Renal cortical epithelial cell (primary cell): ENCODE data around the gene SOX6. TPM values are rescaled to one million over a fixed set of nuclear protein-coding genes. Genes with fewer than 3 reads are reported as not detected.

Source experiments
- DNase-seq: peaks from one replicate; pipeline ENCODE4 v3.0.0-alpha.2; 2011; ENCODE audit warnings: low read depth
- total RNA-seq: library from RNA; depleted of rRNA; stranded (reverse); fragments of >200 nt; gene quantifications from 2 replicates; pipeline ENCODE4 v1.2.3, GENCODE V29; 2014

Gene SOX6
- total RNA-seq, 1 donor from 2014 or later: 12.1 TPM

- DNase-seq: no peak
These were observed 38.6 kb downstream of the SOX6 start for GRCh38 chr11:16317712-16318111.

DNA sequence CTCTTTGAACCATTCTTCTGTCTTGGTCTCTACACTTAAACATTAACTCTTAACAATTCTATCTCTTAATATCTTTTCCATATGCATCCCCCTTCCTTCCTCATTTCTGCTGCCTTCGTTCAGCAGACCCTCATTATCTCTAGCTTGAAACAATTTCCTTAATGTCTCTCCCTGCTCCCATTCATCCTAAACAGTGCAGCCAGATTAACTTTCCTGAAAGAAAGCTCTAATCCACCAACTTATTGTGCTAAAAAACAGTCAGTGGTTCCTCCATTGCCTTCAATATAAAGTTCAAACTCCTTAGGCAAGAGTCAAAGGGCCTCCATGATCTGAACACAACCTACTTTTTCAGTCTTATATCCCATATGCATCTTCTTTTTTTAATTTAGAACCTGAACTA lies 42.5 kb downstream of the SOX6 start:
- no peak for DNase-seq

DNA sequence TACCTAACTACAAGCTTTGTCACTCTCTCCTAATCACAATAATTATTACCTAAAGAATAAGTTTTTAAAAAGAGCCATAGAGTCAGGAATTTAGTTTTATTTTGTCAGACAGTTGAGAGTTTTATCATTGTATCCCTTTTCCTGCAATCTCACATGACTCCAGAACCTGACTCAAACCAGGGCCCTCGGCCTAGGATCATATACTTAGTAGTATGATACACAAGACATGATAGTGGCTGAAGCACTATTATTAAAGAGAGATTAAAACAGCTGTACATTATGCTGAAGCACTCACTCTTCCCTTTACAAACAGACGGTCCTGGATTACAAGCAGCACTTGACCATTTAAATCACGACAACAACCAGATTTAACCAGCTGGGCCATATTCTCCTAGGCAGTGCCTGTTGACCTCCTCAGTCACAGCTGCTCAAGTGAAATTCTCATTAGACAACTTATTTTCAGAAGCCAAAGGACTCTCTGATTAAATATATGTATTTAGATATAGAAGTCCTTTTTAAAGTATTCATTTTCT lies 44.0 kb downstream of the SOX6 start:
- no peak for DNase-seq

DNA sequence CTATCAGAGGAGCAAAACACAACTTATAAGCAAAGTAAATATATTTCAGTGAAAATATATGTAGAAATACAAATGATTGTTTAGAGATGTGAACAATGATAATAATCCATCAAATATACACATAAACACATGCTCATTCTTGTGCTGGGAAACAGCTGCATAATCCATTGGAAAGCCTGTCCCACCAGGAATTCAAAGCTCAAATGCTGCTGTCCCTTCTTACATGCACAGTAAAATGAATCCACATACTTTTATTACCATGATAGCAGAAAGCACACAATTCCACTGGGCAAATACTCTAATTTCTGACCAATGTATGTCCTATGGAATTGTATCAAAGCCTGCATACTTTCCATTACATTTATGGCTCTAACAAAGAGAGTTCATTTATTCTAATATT lies 44.5 kb downstream of the SOX6 start:
- DNase-seq: no peak

DNA sequence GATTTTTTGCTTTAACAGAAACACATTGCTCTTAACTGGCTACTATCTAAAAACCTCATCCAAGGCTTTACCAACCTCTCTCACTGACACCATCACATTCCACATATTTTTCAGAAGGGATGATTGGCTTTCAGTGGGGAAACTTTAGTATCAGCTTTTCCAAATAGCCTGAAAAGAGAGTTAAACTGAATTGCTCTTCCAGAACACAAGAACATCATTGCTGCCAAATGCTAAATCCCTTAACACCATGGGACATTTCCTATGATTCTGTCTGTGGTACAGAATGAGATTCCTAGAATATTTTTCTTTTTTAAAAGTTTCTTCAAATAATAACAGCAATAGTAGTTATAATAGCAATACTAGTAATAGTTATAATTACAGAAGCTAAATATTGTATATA lies 45.4 kb downstream of the SOX6 start:
- no peak for DNase-seq

DNA sequence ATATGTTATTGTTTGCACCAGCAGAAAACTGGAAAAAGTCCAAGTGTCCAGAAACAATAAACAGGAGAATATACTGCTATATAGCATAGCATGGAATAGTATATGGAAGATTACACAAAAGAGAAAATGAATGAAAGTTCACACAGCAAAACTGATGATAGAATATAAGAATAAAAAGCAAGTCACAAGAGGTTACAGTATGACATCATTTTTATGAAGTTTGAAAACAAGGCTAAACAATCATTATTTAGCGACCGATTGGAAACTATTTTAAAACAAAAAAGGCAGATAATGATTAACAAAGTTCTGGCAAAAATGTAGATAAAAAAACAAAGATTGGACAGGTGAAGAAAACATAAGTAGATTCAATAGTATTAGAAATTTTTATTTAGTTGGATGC lies 47.1 kb downstream of the SOX6 start:
- no peak for DNase-seq

- no peak for DNase-seq
These were observed 54.9 kb downstream of the SOX6 start for GRCh38 chr11:16301462-16301861.

DNA sequence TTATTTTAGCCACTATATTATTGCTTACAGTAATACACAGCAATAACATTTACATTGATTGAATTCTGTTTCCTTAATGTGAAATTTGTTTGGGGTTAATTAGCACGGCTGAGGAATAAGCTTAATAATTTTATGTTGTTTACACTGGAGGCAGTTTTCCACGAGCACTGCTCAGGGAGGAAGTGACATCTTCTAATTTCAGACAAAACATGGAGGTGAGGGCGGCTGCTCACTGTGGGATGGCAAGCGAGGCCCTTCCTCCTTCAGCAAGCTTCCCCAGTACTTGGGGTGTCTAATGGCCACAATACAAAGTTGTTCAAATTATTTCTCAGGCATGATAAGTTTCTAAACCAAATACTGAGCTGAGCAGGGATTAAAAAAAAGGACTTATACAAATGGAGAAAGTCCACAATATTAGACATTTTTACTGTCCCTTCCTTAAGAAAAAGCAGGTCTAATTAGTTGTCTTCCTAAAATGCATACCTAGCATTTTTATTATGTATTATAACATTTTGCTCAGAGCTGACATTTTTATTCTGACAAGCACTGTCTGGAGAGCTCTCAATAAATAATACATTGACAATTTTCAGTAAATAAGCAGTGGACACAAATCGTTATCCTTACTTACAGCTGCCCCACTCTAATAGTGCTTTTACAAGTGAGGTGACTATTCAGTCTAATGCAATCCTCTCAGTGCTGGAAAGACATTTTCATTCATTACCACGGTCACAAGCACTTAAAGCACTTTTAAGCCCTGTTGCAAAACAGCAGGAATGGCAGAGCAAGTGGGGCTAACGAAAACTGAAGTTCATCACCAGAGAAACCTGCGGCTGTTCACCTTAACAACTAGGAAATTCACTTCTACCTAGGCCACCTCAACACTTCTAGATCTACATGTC lies 56.2 kb downstream of the SOX6 start:
- peak; percentile 52 for DNase-seq

DNA sequence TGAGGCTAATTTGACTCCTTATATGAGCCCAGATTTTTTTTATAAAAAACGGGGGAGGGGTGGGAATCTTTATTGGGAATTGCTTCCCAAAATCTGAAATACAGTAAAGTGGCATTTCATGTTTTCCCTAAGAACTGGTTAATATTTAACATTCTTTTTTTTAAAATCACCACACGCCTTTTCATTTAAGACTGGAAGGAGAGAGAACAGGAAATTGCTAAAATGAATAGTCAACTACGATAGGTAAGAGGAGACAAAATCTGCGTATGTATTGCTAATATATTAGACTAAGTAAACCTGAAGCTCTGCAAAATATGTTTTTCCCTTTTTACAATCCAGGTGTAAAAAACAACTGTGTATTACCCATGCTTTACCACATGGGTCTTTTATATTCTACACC lies 57.0 kb downstream of the SOX6 start:
- peak; percentile 27 for DNase-seq

DNA sequence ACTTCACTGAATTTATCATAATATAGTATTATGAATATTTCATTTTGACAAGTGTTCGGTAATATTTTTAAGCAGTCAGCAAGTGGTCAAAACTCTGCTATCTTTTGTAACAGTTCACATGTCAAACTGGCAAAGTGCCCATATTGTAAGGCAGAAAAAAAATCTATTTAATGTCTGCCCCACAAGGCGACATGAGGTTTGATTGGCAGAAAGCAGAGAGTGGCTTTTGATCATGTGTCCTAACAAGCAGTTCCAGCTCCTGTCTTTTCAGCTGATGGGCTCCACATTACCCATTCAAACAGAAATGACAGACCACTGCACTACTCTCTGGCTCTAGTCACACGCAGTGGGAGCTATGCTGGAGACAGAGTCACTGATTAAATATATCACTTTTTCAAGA lies 59.0 kb downstream of the SOX6 start:
- DNase-seq: no peak

DNA sequence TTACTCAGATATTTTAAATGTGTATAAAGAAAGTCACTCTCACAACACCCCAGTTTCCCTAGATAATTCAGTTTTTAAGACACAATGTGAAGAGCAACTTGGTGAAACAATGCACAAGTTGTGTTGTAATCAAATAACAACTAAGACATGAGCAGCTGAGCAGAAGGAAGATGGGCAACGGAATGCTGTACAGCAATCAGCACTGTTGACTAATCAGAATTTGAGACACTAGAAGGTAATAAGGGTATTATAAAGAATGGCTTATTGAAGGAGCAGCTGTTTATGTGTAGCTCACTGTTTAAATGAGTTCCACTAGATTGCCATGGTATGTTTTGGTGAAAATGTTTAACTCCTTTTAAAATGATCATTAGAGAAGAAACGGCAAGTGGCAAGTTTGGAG lies 60.1 kb downstream of the SOX6 start:
- DNase-seq: no peak

- no peak for DNase-seq
These were observed 60.8 kb downstream of the SOX6 start for GRCh38 chr11:16295592-16295991.

GRCh38 chr11:16293204-16293681 lies 63.1 kb downstream of the SOX6 start:
- DNase-seq: peak; percentile 14

DNA sequence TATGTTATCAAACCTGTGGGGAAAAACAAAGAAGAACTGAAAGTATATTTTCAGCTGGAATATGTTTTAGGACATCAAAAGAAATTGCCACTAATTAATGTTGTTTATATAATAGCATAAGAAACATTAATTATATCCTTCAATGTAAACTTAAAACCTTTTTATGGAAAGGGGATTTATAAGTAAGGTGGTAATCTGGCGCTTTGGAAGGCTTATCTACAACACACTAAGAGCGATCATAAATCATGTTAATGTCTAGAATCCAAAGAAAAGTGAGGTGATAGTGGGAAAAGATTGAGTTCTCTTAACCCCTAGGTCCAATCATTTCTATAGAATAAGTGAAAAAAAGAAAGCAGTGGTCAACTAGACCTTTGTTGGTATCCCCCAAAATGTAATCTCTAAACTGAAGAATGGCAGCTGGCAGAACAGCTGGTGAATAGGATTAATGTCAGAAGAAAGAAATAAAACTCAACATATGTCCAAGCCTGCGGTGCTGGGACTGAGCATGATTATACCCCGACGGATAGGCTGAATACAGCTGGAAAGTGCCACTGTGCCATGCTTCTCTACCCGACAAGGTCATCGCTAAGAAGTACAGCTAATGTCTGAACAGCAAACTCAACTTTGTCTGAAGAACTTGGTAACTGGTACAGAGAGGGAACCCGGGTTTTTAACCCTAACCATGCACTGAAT lies 64.0 kb downstream of the SOX6 start:
- no peak for DNase-seq

- no peak for DNase-seq
These were observed 64.6 kb downstream of the SOX6 start for GRCh38 chr11:16291729-16292128.

- no peak for DNase-seq
These were observed 66.8 kb downstream of the SOX6 start for GRCh38 chr11:16289541-16289940.

GRCh38 chr11:16287630-16288280 lies 68.6 kb downstream of the SOX6 start:
- DNase-seq: peak; percentile 53

DNA sequence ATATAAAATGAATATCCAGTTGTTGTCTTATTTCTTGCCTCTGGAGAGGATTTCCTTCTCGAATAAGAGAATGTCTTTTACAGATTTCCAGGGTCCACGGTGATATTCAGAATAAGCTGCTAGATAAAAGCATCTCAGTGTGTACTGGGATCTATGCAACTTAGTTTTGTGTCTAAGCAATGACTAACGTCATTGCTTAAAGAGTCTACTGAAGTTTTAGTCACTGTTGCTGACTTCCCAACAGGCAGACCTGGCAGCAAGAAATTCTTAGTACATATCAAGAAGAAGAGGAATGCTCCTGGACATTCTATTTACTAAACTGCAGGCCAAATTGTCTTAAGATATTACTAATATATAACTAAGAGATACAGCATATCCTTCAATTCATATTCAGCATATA lies 70.3 kb downstream of the SOX6 start:
- no peak for DNase-seq

DNA sequence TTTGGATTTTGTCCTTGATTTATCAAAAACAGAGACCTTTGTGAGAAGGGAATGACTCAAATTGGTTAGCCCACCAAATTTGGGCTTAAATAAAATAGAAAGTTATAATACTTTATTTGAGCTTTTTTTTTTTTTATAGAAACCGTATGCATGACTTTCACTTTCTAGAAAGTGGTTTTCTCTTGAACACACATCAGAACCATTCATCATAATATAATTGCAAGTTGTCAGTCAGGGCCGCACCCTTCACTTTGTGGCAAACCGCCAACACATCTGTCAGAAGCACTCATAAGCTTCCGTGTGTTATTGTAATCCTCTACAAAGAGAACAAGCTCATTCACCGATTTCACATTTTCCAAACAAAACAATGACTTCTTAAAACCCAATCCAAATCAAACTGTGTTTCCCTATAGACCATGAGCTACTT lies 76.1 kb downstream of the SOX6 start:
- DNase-seq: no peak

DNA sequence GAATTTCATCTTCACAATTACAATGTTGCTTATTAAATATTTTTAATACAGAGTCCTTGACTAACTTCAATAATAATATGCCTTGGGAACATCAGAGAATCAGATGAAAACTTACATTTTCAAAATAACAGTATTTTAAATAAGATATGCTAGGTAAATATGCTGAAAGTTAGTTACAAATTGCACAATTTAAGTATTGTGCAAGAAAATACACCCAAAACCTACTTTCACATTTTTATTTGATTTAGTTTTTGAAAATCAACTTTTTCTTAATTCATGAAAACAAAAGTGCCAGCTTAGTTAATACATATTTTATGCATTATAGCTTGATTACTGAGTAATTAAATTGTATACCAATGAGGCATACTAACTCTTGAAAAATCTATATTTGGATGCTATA lies 76.8 kb downstream of the SOX6 start:
- no peak for DNase-seq

- DNase-seq: no peak
These were observed 77.4 kb downstream of the SOX6 start for GRCh38 chr11:16278979-16279378.

- no peak for DNase-seq
These were observed 78.1 kb downstream of the SOX6 start for GRCh38 chr11:16278273-16278672.
